ENCODE data around the gene BAZ2A. TPM values are rescaled to one million over a fixed set of nuclear protein-coding genes. Genes with fewer than 3 reads are reported as not detected.

The BAZ2A gene
- total and polyA plus RNA-seq, 2 donors (not counting 3 experiments of a cell fraction or from before 2014, with no cell fraction given): 56.0 to 91.4 TPM

GRCh38 chr12:56616244-56616643, 13.9 kb downstream of the BAZ2A start:
- no peaks in the 10 kb centered on the region for H3K4me1 ChIP-seq (ENCODE audit: control insufficient read depth, extremely low read depth, insufficient read depth, low read length)
- H3K36me3 ChIP-seq (ENCODE audit: control insufficient read depth in 2 of 2, extremely low read depth in 1 of 2, insufficient read depth in 2 of 2, low read length in 2 of 2): peaks cover 35 to 58% of the 10 kb centered on the region in 2 experiments
- FAIRE-seq: no peak
- ChIA-PET CTCF (interaction anchor here (0.7 to 13.9 kb wide), 2 partner anchors 19 to 102 kb away, joined by 3 to 150 read pairs; no protein-coding TSS in a partner anchor), POLR2A (no interaction called here)
- dilution Hi-C loops (cut with MboI; ENCODE audit: extremely low pct_ligation_motif_present, low sequenced_read_pairs) (no loop called here), intact Hi-C loops (cut with micrococcal nuclease) (no loop called here)
- no TSS peak for BruUV-seq (replicated peaks)
- no peak for DNase-seq (ENCODE audit: low read depth, low spot score)
- H3K9ac ChIP-seq (replicated peaks; ENCODE audit: extremely low read depth, insufficient read depth, low read length): no peak overlapping the region
- TF ChIP-seq FOS (IDR thresholded peaks at IDR 0.05; ENCODE audit: borderline replicate concordance, insufficient read depth, low read length) (no peak), CTCF (IDR thresholded peaks at IDR 0.05; ENCODE audit: extremely low read depth in 1 of 2, insufficient read depth in 1 of 2, low read depth in 1 of 2, low read length in 2 of 2) (no peak)
- H3K4me2 ChIP-seq (ENCODE audit: insufficient read depth, low read length): no peak overlapping the region
- H2AFZ ChIP-seq (ENCODE audit: low read depth, low read length): no peak overlapping the region
- H3K27me3 ChIP-seq (ENCODE audit: control insufficient read depth in 2 of 2, insufficient read depth in 2 of 2, low read length in 2 of 2): no peaks in the 10 kb centered on the region
- no peaks in the 10 kb centered on the region for H4K20me1 ChIP-seq (replicated peaks; ENCODE audit: control insufficient read depth, extremely low read depth, insufficient read depth, low read length)
- no peak overlapping the region for H3K27ac ChIP-seq (ENCODE audit: insufficient read depth, low read depth, low read length)
- H3K79me2 ChIP-seq (ENCODE audit: control insufficient read depth, insufficient read depth, low read length): peaks cover 33% of the 10 kb centered on the region
- H3K4me3 ChIP-seq (replicated peaks in 1 of 3; ENCODE audit: insufficient read depth in 1 of 3, low read depth in 1 of 3, low read length in 3 of 3): no peak overlapping the region
- no peaks in the 10 kb centered on the region for H3K9me3 ChIP-seq (replicated peaks; ENCODE audit: control insufficient read depth, insufficient read depth, low read length)
- no peaks in the 10 kb centered on the region for H3K9me1 ChIP-seq (replicated peaks; ENCODE audit: control insufficient read depth, extremely low read depth, insufficient read depth, low read length)

GRCh38 chr12:56614627-56615026, 15.5 kb downstream of the BAZ2A start:
- H3K79me2 ChIP-seq (ENCODE audit: control insufficient read depth, insufficient read depth, low read length): peaks cover 19% of the 10 kb centered on the region
- ChIA-PET POLR2A (no interaction called here), CTCF (interaction anchor here (1.6 to 7.2 kb wide), 2 partner anchors 10 to 21 kb away, joined by 3 to 72 read pairs; no protein-coding TSS in a partner anchor)
- TF ChIP-seq FOS (IDR thresholded peaks at IDR 0.05; ENCODE audit: borderline replicate concordance, insufficient read depth, low read length) (no peak), POLR2A (IDR thresholded peaks at IDR 0.05; ENCODE audit: low read depth, low read length) (no peak), MAX (IDR thresholded peaks at IDR 0.05; ENCODE audit: insufficient read depth, insufficient read length) (no peak), CTCF (IDR thresholded peaks at IDR 0.05; ENCODE audit: extremely low read depth in 1 of 2, insufficient read depth in 1 of 2, low read depth in 1 of 2, low read length in 2 of 2) (no peak), GATA2 (IDR thresholded peaks at IDR 0.05; ENCODE audit: insufficient read depth, insufficient read length, low read depth, low read length) (no peak), POLR2AphosphoS5 (IDR thresholded peaks at IDR 0.05; ENCODE audit: insufficient read depth, low read depth, low read length) (no peak), MYC (IDR thresholded peaks at IDR 0.05; ENCODE audit: low read depth, low read length) (no peak), JUN (IDR thresholded peaks at IDR 0.05; ENCODE audit: borderline replicate concordance, insufficient read depth, insufficient read length, low read depth) (no peak), EZH2 (IDR thresholded peaks at IDR 0.05; ENCODE audit: borderline replicate concordance, low read depth, low read length, severe bottlenecking) (no peak)
- no peaks in the 10 kb centered on the region for H3K27me3 ChIP-seq (ENCODE audit: control insufficient read depth in 2 of 2, insufficient read depth in 2 of 2, low read length in 2 of 2)
- no peaks in the 10 kb centered on the region for H3K9me3 ChIP-seq (replicated peaks; ENCODE audit: control insufficient read depth, insufficient read depth, low read length)
- no peak for DNase-seq (ENCODE audit: low read depth, low spot score)
- H3K36me3 ChIP-seq (ENCODE audit: control insufficient read depth in 2 of 2, extremely low read depth in 1 of 2, insufficient read depth in 2 of 2, low read length in 2 of 2): peaks cover 49 to 73% of the 10 kb centered on the region in 2 experiments
- BruUV-seq (replicated peaks): no TSS peak
- no peak overlapping the region for H3K27ac ChIP-seq (ENCODE audit: insufficient read depth, low read depth, low read length)
- no peak overlapping the region for H3K4me2 ChIP-seq (ENCODE audit: insufficient read depth, low read length)
- dilution Hi-C loops (cut with MboI; ENCODE audit: extremely low pct_ligation_motif_present, low sequenced_read_pairs): no loop called here
- intact Hi-C loops (cut with micrococcal nuclease): no loop called here
- FAIRE-seq: no peak
- H3K9me1 ChIP-seq (replicated peaks; ENCODE audit: control insufficient read depth, extremely low read depth, insufficient read depth, low read length): no peaks in the 10 kb centered on the region
- H3K4me3 ChIP-seq (replicated peaks in 1 of 3; ENCODE audit: insufficient read depth in 1 of 3, low read depth in 1 of 3, low read length in 3 of 3): no peak overlapping the region
- H3K9ac ChIP-seq (replicated peaks; ENCODE audit: extremely low read depth, insufficient read depth, low read length): no peak overlapping the region
- no peak overlapping the region for H2AFZ ChIP-seq (ENCODE audit: low read depth, low read length)
- H3K4me1 ChIP-seq (ENCODE audit: control insufficient read depth, extremely low read depth, insufficient read depth, low read length): no peaks in the 10 kb centered on the region
- no peaks in the 10 kb centered on the region for H4K20me1 ChIP-seq (replicated peaks; ENCODE audit: control insufficient read depth, extremely low read depth, insufficient read depth, low read length)
